Stimulated activated naive CD4-positive, alpha-beta T cell (primary cell): ENCODE results near the gene SPTLC3.

Experiments
- DNase-seq, 6 experiments: peaks; one replicate each; lab custom pipeline; 2025; lab: John Stamatoyannopoulos, UW

Gene SPTLC3

DNA sequence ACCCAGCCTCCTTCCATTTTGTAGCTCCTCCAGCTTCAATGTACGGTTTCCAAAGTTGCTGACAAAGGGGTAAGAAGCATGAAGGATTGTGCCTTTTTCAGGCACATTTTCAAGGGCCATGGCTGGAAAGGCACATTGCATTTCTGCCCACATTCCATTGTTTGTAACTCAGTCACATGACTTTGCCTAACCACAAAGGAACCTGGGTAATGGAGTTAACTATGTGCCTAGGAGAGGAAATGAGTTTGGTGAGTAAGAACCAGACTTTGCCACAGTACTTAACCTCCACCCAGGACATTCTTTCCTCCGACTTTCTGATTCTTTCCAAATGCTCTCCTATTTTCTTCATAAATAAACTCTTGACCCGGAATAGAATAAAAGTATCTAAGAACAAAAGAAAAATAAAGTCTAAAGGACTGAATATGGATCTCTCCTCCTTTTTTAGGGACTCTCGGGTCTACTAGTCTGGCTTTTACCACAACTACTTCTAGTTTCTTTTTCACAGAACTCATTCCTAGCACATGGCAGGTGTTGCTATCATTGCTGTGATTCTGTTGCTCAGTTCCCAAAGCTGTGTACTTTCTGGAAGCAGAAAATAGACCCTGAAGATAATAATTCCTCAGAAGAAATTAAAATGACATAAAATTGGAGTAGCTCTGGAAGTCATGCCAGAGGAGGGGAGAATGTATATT is 130.8 kb downstream of the SPTLC3 start:
- no peak for DNase-seq

DNA sequence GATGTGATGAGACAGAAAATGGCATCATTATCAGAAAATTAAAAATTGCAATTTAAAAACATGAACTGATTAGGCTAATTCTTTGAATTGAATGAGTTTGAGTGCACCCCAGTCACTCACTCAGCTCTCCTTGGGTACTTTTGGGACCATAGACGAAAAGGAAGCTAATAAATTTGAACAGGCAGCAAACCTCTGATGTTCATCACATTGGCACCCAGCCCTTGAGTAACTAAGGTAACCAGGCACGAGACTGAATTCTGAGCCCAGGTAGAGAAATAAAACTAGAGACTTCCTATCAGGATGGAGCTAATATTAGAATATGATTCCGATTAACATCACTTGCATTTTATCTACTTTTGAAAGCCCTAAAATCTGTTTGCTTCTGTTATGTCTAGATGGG is 131.4 kb downstream of the SPTLC3 start:
- DNase-seq: no peak

DNA sequence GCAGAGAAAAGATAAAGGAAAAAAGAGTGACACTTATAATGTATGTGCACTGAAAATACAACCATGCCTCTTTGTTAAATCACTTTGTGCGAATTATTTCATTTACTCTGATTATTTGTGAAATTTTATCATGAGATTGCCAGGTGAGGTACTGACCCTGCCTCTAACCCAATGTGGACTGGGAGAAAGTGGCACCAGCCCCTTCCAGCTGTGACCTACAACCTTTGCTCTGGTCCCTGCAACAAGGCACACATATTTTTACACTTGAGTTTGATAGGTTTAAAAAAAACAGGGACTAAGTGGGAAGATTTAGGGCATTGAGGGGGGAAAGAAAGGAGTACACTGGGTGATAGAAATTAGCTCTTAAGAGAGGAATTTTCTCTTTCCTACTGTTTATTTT is 132.0 kb downstream of the SPTLC3 start:
- no peak for DNase-seq

DNA sequence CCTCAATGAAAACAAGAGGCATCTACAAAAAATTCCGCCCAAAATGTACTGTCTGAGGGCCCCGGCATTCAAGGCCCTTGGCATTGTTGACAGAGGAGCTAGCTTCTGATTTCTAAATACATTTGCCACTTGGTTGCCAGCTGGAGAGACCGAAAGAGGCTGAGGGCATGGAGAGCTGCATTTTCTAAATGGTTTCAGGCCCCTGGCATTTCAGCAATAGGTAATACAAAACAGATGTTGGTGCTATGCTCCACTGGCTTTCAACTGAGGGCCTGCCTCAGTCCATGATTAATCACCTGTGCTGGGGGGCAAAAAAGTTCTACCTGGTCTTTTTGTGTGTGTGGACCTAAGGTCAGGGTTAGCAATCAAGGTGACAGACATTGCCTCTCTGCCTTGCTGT is 132.8 kb downstream of the SPTLC3 start:
- no peak for DNase-seq

DNA sequence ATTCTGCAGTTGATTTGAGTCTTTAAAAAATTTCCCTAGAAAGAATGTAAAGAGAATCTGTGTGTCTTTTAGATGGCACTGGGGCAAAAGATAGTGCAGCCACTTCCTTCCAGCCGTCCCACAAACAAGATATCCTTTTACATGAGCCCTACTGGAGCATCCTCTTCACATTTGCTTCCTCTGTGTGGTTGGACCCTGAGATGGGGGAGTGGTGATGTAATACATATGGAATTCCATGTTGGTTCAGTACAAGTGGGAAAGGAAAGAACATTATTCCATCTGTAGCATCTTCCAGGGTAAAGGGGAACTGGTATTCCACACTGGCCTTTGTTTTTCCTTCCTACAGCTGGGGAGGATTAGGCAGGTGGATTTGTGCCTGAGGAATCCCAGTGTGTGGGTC is 133.4 kb downstream of the SPTLC3 start:
- DNase-seq: no peak

DNA sequence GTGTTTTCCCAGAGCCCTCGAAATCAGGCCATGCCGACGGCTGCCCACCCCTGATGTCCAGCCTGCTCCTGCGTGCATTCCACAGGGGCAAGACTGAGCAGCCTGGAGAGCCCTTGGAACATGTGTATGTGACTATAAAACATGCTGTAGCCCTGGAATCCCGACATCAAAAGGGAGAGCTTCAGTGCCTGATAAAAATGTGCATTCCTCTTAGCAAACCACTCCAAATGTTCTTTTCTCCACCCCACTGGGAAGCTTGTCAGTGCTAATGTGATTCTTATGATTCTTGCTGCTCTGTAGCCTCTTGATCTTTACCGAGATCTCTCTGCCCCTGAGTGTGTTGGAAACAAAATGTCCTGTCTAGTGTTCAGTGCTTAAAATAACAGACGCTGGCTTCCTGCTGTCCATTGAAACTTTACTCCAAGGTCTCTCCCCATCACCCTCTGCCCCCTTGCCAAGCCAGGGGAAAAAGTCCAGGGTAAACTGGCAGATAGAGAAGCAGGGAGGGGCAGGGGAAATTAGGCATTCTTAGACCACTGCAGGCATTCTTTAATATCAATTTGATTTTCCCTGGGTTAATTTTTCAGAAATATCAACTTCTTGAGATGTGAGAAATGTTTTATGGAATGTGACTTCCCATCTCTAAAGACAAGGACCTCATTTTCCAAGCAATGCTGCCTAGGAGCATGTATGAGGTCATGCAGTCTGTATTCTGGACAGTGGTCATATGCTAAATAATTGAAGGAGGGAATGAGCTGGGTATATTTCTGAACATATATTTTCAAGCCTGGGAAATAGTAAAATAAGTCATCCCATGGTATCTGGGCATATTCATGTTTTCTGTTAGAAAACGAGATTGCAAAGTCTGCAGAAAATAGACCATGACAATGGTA is 138.5 kb downstream of the SPTLC3 start:
- no peak for DNase-seq

DNA sequence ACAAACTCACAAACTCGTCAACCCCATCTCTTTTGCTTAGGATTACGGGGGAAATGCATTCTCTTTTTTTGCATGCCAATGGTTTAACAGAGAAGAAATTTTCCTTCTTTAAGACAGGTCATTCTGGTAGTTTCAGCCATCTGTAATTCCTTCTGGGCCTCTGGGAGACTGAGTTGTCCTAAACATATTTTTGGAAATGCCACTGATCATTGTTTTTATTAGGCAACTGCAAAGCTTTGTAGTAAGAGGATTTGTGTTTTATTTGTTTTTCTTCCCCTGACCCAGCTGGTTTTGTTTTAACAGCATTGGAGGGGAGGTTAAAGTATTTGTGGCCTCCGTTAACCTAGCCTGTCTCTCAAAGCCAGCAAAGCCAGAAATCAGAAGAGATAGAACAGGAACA is 139.2 kb downstream of the SPTLC3 start:
- no peak for DNase-seq

DNA sequence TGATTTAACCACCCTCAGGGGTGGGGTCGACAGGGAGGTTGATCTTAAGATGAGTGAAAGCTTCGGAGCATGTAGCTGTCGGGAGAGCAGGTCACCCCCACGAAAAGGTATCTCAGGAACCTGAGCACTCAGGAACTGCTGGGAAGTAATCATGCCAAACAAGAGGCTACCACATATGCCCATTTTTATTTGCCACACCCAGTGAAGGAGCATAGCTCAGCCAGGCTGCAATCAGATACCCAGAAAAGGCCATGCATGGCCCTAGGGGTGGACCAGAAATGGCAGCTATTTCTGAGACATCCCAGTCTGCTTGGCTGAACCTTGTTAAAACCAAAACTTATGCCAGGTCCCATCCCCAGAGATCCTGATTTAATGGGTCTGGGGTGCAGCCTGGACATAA is 139.6 kb downstream of the SPTLC3 start:
- no peak for DNase-seq

DNA sequence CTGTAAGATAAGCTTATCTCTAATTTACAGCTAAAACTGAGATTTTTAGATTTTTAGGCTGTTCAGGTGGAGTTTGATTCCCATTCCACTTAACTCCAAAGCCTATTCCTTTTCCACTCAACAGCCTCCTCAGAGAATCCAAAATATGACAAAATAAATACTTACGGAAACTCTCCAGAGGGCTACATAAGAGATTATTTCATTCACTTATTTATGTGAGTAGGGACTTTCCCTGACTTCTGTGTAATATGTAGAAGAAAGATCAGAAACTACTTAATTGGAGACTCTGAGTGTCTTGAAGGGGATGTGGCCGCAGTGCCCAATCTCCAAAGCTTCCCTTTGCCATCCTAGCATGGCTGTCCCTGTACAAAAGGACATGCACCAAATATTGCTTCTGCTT is 140.2 kb downstream of the SPTLC3 start:
- no peak for DNase-seq

DNA sequence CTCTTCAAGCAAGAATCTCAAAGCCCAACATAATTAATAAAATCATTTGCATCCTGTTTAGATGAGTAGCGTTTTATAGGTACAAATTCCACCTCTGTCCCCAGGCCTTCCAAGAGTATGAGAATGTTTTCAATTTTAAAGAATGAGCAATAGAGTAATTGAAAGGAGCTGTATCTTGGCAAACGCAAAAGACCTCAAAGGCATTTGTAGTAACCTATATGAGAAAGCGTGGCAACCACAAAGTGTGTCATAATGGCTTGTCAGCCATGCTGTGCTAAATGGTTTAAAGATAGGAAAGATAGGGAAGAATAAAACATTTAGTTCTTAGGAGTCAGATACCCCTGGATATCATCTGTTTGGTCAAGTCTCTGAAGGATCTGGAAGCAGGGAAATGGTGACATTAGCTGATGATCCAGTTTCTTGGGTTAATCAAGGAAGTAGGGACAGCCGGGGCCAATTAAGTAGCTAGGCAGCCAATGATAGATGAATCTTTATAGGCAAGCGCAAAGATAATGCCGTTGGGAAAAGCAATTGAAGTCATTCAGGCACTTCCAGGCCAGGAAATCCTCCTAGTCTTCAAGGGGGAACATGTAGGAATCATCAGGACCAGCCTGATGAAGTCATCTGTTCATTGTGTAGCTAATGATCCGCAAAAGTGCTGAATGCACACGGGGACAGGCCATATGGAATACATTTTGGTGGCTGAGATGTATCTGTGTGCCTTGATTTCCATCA is 140.8 kb downstream of the SPTLC3 start:
- no peak for DNase-seq

DNA sequence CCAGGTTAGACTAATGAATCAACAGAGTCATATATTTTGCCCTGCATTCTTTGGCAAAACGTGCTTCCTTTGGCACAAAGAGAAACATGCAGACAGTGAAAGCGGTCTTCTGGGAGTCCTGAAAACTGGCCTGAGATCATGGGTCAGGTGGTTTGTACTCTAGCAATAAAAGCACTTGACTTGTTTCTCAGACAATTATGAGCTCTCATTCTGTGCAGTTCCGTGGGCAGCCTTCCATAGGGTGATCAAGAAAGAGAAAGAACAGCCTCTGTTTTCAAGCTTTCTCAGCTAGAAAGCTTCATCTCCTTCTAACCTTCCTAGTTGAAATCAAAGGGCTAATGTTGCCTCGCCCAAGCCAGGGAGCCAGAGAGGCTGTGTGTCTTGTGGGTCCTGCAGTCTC is 149.6 kb downstream of the SPTLC3 start:
- no peak for DNase-seq

DNA sequence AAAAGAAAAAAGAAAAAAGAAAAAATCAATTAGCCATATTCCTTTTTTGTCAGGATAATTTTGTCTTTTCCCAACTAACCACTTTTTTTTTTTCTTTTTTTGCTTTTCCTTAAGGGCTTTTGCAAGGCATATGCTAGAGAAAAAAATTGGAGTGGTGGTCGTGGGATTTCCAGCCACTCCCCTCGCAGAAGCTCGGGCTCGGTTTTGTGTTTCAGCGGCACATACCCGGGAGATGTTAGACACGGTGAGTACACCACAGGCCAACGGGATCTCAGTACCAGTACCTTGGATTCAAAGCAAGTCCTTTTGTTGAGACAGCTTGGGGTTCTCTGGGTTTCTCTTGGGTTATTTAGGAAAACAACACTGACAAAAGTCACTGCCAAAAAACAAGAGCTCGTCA is 151.1 kb downstream of the SPTLC3 start:
- no peak for DNase-seq

DNA sequence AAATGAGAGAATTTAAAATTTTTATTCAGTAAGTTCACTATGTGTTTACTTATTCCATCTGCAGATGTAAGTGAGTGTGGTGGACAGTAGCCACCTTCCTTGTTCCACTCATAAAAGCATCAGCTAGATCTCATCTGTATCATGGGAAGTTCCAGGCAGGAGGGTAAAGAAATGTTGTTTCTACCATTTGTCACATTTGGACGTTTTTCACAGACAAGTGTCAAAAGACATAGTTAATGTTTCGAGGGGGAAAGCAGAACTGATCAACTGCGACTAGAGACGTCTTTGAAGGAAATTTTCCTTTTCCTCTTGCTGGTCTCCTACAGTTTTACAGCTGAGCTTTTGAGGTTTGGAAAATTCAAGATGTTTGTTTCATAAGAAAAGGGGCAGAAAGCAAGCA is 156.4 kb downstream of the SPTLC3 start:
- DNase-seq: no peak

DNA sequence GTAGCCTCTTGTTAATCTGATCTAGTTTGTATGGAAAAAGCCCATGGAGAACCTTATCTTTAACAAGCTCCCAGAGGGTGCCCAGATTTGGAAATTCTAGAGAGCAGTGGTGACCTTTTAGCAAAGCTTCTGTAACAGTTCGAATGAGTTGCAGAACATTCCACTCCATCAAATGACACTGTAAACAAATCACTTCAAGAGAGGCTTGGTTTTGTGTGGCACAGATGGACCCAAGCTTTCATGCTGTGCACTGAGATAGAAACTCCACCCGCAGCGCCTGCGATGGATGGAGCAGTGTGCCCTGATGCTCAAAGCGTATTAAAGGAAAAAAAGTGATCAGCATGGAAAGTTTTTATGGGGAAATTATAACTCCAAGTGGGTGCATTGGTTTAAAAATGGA is 157.2 kb downstream of the SPTLC3 start:
- no peak for DNase-seq

DNA sequence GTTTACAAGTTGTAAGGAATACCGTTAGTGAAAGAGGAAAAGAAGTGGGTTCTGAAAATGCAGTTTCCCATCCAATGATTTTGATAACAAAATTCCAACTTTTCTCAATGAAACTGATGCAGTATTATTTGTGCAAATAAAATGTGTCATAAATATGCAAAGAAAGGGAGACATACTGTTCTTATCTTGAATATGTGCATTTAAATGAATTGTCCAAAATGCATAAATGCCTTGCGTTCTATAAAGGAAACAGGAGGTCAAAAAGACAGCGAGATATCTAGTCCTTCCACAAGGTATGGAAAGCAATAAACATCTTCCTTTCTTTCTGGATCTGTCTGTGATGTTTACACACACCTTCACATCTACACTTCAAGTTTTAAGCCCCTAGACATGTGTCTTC is 157.7 kb downstream of the SPTLC3 start:
- no peak for DNase-seq

DNA sequence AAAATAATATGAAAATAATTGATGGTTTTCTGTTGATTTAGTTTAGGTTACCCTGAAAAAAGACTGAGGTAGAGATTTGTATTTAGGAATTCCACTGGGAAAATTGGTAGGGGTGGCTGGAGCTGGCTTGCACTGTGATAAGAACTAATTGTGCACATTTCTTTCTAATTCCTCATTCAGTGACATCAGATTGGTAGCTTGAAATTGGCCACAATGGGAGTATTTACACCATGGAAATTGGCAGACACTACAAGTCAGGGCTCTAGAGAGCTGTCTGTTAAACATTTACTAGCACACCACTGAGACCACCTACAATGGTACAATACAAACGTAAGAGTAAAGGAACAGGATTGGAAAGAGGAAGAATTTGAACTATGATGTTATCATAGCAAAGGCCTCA is 160.3 kb downstream of the SPTLC3 start:
- no peak for DNase-seq

DNA sequence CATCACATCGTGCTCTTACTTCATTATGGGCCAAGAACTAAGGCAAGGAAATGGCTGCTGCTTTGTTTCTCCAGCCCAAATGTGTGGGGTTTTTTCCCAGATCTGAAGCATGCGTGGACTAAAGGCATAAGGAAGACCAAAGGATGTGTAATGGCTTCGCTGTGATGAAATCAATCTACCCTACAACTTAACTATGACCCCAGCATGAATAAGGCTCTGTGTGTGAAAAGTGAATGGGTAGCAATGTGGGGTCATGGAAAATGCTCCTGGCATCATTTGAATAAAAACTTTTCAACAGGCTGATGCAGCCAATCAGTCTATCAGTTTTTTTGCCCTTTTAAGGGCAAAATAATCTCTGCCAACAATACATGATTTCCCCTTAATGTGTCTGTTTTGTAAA is 162.0 kb downstream of the SPTLC3 start:
- DNase-seq: no peak

DNA sequence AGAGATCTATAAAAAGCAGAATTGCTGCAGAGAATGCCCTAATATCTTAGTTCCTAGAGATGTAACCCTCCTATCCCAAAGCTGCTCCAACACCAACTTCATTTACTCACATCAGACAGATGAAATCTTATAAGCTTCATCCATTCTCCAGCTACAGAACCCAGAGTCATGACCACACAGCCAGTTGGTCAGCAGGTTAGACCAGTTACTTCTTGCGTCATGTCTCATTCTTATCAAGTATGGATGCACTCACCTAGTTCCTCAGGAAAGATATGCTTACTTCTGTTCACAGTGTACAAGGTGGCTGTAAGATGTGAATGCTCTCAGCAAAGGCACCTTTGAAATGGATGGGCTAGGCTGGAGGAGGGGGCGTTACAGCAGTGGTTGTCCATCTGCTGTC is 164.4 kb downstream of the SPTLC3 start:
- DNase-seq: no peak

DNA sequence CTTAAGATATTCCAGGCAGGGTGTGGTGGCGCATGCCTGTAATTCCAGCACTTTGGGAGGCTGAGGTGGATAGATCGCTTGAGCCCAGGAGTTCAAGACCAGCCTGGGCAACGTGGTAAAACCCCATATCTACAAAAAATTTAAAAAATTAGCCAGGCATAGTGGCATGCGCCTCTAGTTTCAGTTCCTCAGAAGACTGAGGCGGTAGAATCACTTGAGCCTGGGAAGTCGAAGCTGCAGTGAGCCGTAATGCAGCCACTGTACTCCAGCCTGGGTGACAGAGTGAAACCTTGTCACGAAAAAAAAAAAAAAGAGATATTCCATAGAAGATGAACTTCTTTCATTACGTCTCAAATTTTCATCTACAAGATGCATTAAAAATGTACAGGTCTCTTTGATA is 165.6 kb downstream of the SPTLC3 start:
- no peak for DNase-seq

DNA sequence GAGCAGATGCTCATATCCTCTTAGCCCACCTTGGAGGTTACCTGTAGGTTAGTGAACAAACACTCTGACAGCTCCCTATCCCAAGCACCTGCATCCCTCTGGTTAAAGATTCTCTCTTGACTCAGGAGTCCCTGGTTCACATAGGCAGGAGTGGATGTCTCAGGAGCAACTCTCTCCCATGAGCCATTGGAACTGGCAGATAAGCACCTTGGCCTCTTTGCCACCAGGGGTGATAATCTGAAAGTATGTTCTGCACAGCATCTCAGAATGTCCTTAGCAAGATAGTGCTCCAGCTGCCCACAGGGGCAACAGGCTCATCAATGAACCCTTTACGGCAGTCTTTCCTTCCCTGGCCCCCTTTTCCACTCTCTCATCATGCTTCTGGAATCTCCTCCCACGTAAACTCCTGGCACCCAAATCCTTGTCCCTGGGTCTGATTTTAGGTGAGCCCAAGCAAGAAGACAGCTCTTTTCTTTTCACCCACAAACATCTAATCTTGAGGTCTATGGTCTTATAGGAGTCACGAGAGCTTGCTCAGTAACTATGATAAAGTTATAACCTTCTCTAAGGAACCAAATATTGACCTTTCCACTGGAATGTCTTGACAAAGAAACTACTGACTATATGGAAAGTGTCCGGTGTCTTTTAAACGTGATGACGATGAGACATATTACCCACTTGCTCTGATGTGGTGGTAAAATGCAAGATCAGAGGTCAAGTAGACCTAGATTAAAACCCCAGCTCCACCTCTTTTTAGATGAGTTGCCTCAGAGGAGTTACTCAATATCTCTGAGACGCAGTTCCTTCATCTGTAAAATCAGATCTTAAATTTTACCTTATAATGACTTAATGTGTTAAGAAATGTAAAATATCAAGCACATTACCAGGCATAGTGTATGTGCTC is 172.5 kb downstream of the SPTLC3 start:
- no peak for DNase-seq

DNA sequence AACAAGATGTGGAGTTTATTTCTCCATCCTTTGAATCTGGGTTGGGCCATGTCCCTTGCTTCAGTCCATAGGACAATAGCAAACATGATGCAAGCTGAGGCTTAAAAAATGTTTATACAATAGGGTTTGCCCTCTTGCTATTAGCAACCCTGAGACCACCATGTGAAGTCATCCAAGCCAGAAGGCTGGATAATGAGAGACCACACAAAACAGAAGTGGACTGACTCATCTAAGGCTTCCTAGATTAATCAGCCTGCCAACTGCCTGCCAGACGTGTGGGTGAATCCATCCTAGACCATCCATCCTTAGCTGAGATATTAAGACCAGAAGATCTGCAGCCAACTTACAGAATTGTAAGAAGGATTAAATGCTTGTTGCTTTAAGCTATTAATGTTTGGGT is 174.2 kb downstream of the SPTLC3 start:
- no peak for DNase-seq
